GM18508 (cell line): ENCODE data around the gene ECPAS.
"Not testable (repeated sequence)": the region's sequence is repeated elsewhere in the genome, so short reads cannot be mapped to it uniquely, and the experiment has no call there.

Experiments
- ATAC-seq: cut with Tn5 transposase; IDR thresholded peaks from one replicate; pipeline ENCODE4 v1.9.1; 2021; ENCODE audit warnings: moderate number of reproducible peaks; ENCODE audit not compliant: insufficient read depth, unreplicated experiment

The ECPAS gene

GRCh38 chr9:111362526-111362925, 121.7 kb downstream of the ECPAS start:
- no peak for ATAC-seq

GRCh38 chr9:111360881-111361280, 123.3 kb downstream of the ECPAS start:
- no peak for ATAC-seq

DNA sequence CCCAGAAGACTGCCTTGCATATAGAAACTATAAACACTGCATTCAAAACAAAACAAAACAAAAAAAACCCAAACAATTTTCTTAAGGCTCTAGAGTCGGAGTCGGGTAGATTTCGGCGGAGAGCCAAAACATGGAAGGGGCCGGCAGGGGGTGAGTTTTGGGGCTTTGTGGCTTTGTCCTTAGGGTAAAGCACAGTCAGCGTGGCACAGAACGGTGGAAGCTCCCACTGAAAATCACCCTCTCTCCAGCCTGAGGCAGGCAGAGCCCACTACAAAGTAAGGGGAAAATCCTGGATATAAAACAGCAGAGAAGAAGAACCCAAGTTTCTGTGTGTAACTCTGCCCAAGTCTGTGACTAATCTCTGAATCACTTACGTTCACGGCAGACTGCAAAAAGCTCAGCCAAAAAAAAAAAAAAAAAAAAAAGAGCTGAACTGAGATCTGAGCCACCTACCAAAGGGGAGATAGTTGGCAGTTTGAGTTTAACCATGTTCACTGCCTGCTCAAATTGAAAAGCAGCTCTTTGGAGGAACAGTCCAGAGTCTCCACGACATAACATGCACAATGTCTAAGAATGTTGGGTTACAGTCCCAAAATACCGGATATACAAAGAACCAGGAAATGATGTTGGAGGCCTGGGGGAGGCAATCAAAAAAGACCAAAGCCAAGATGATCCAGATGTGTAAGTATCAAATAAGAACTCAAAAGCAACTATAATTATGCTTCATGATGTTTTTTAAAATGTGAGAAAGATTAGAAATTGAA, 127.5 kb downstream of the ECPAS start:
- no peak for ATAC-seq

GRCh38 chr9:111352545-111352944, 131.6 kb downstream of the ECPAS start:
- ATAC-seq = no peak

GRCh38 chr9:111350556-111350955, 133.6 kb downstream of the ECPAS start:
- ATAC-seq = no peak

GRCh38 chr9:111349766-111350165, 134.4 kb downstream of the ECPAS start:
- ATAC-seq = no peak

GRCh38 chr9:111348821-111349271, 135.3 kb downstream of the ECPAS start:
- ATAC-seq = no peak

GRCh38 chr9:111334318-111334863, 149.8 kb downstream of the ECPAS start:
- not testable (repeated sequence) for ATAC-seq

- no peak for ATAC-seq
Observed at GRCh38 chr9:111330124-111330523, 154.1 kb downstream of the ECPAS start, which contains the start of gene OR2K2. Gene OR2K2 (minus strand): TSS chr9:111330224. CDS start chr9:111328433, 1,791 bp downstream.

GRCh38 chr9:111320631-111321030, 163.6 kb downstream of the ECPAS start:
- ATAC-seq = no peak

- ATAC-seq = no peak
Observed at GRCh38 chr9:111316796-111317195, 167.4 kb downstream of the ECPAS start.
